Measurements from ENCODE around the gene INPP5D. TPM values are rescaled to one million over a fixed set of nuclear protein-coding genes. Genes with fewer than 3 reads are reported as not detected.

INPP5D gene
- total and polyA plus RNA-seq, 7 donors = 1.2 to 4.2 (median 2.8) TPM

- no peaks in the 10 kb centered on the region for H3K27me3 ChIP-seq (ENCODE audit: insufficient read depth in 3 of 3, low read length in 2 of 3)
- no peak overlapping the region for H3K27ac ChIP-seq
- H3K36me3 ChIP-seq (ENCODE audit: insufficient read depth in 1 of 2, low read depth in 1 of 2) = no peaks in the 10 kb centered on the region
- ATAC-seq (no peak), DNase-seq (no peak)
- WGBS, 3 donors = 70 to 71% (median 70%) methylated on average over 10 of the region's 10 CpGs
- H3K4me3 ChIP-seq = no peak overlapping the region
- no peak for TF ChIP-seq CTCF (IDR thresholded peaks at IDR 0.05)
- intact Hi-C loops (cut with DNase I) = no loop called here
- no peaks in the 10 kb centered on the region for H3K9me3 ChIP-seq
- peaks cover 7% of the 10 kb centered on the region for H3K4me1 ChIP-seq
Measured at GRCh38 chr2:233208382-233209116, 148.4 kb downstream of the INPP5D start.

- H3K27ac ChIP-seq = no peak overlapping the region
- H3K4me1 ChIP-seq = peaks cover 7% of the 10 kb centered on the region
- ATAC-seq = no peak
- TF ChIP-seq CTCF (IDR thresholded peaks at IDR 0.05) = no peak
- no peak overlapping the region for H3K4me3 ChIP-seq
- WGBS, 3 donors = 57 to 61% (median 59%) methylated on average over 4 of the region's 4 CpGs
- no peaks in the 10 kb centered on the region for H3K36me3 ChIP-seq (ENCODE audit: insufficient read depth in 1 of 2, low read depth in 1 of 2)
- DNase-seq = no peak
- intact Hi-C loops (cut with DNase I) = no loop called here
- no peaks in the 10 kb centered on the region for H3K9me3 ChIP-seq
- H3K27me3 ChIP-seq (ENCODE audit: insufficient read depth in 3 of 3, low read length in 2 of 3) = no peaks in the 10 kb centered on the region
Measured at GRCh38 chr2:233209117-233209532, 149.0 kb downstream of the INPP5D start.

- peak in 1 of 4 donors; percentile 20 for ATAC-seq
- DNase-seq = no peak
- H3K27ac ChIP-seq = no peak overlapping the region
- H3K9me3 ChIP-seq = no peaks in the 10 kb centered on the region
- H3K27me3 ChIP-seq (ENCODE audit: insufficient read depth in 3 of 3, low read length in 2 of 3) = no peaks in the 10 kb centered on the region
- H3K4me3 ChIP-seq = no peak overlapping the region
- H3K36me3 ChIP-seq (ENCODE audit: insufficient read depth in 1 of 2, low read depth in 1 of 2) = no peaks in the 10 kb centered on the region
- intact Hi-C loops (cut with DNase I) = no loop called here
- 36 to 43% (median 38%) methylated on average over 10 of the region's 10 CpGs for WGBS, 3 donors
- no peak for TF ChIP-seq CTCF (IDR thresholded peaks at IDR 0.05)
- H3K4me1 ChIP-seq = peaks cover 7% of the 10 kb centered on the region
Measured at GRCh38 chr2:233209533-233210171, 149.5 kb downstream of the INPP5D start.

- no peak for TF ChIP-seq CTCF (IDR thresholded peaks at IDR 0.05)
- Histone ChIP-seq H3K27me3 (ENCODE audit: insufficient read depth in 3 of 3, low read length in 2 of 3) (no peaks in the 10 kb centered on the region), H3K4me1 (peaks cover 7% of the 10 kb centered on the region), H3K27ac (no peak overlapping the region), H3K9me3 (no peaks in the 10 kb centered on the region), H3K36me3 (ENCODE audit: insufficient read depth in 1 of 2, low read depth in 1 of 2) (no peaks in the 10 kb centered on the region), H3K4me3 (no peak overlapping the region)
- WGBS, 3 donors = 86 to 88% (median 88%) methylated on average over 8 of the region's 8 CpGs
- intact Hi-C loops (cut with DNase I) = no loop called here
- no peak for ATAC-seq
- no peak for DNase-seq
Measured at GRCh38 chr2:233210281-233210680, 150.1 kb downstream of the INPP5D start.
